Measurements from ENCODE around the gene ATG2B.

ATG2B gene, protein sequence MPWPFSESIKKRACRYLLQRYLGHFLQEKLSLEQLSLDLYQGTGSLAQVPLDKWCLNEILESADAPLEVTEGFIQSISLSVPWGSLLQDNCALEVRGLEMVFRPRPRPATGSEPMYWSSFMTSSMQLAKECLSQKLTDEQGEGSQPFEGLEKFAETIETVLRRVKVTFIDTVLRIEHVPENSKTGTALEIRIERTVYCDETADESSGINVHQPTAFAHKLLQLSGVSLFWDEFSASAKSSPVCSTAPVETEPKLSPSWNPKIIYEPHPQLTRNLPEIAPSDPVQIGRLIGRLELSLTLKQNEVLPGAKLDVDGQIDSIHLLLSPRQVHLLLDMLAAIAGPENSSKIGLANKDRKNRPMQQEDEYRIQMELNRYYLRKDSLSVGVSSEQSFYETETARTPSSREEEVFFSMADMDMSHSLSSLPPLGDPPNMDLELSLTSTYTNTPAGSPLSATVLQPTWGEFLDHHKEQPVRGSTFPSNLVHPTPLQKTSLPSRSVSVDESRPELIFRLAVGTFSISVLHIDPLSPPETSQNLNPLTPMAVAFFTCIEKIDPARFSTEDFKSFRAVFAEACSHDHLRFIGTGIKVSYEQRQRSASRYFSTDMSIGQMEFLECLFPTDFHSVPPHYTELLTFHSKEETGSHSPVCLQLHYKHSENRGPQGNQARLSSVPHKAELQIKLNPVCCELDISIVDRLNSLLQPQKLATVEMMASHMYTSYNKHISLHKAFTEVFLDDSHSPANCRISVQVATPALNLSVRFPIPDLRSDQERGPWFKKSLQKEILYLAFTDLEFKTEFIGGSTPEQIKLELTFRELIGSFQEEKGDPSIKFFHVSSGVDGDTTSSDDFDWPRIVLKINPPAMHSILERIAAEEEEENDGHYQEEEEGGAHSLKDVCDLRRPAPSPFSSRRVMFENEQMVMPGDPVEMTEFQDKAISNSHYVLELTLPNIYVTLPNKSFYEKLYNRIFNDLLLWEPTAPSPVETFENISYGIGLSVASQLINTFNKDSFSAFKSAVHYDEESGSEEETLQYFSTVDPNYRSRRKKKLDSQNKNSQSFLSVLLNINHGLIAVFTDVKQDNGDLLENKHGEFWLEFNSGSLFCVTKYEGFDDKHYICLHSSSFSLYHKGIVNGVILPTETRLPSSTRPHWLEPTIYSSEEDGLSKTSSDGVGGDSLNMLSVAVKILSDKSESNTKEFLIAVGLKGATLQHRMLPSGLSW (N-terminal part only)

DNA sequence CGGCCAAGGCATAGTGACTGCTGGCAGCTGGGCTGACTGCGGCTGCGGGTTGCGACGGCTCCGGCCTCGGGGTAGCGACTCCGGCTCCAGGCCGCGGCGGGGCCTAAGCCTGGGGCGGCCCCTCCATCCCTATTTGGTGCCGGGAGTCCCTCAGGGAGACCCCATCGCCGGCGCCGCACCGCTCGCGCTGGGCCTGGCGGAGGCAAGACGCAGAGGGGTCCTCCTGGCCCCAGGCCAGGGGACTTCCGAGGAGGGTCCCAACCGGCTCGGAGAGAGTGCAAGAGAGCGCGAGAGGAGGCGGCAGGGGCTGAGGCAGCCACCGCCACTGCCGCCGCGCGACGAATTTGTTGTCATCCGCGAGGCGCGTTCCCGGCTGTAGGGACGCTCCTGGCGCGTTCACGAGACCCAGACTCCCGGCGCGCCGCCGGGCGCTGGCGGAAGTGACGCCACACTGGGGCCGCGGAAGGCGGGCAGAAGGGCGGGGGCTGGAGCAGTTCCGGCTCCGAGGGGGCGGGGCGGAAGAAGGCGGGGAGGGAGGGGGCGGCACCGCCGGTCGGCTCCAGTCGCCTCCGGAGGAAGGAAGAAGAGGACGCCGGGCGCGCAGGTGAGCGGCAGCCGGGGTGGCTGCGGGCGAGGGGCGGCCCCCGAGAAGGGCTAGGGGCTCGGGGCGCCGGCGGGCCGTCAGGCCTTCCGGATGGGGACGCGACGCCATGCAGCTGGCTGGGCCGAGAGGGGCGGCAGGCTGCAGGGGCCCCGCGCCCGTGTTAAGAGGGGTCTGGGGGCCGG, at the start of gene ATG2B, which contains the start of gene GSKIP:
Gene ATG2B (minus strand): TSS at position 377 of the 786 bp plus-strand sequence. CDS start 365 bp downstream, at position 12.
Gene GSKIP (plus strand): TSS at position 562 of the 786 bp plus-strand sequence. CDS start 18,722 bp downstream, outside the sequence.
- DNase-seq (ENCODE audit: low read depth): peak; percentile 91
- TF ChIP-seq, protein P1, sequence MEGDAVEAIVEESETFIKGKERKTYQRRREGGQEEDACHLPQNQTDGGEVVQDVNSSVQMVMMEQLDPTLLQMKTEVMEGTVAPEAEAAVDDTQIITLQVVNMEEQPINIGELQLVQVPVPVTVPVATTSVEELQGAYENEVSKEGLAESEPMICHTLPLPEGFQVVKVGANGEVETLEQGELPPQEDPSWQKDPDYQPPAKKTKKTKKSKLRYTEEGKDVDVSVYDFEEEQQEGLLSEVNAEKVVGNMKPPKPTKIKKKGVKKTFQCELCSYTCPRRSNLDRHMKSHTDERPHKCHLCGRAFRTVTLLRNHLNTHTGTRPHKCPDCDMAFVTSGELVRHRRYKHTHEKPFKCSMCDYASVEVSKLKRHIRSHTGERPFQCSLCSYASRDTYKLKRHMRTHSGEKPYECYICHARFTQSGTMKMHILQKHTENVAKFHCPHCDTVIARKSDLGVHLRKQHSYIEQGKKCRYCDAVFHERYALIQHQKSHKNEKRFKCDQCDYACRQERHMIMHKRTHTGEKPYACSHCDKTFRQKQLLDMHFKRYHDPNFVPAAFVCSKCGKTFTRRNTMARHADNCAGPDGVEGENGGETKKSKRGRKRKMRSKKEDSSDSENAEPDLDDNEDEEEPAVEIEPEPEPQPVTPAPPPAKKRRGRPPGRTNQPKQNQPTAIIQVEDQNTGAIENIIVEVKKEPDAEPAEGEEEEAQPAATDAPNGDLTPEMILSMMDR (conservative IDR thresholded peaks at IDR 0.05; ENCODE audit: low read depth, low read length): no peak
- H3K4me3 ChIP-seq (ENCODE audit: low read depth, low read length): peak within 1 kb of the TSS; percentile 89

DNA sequence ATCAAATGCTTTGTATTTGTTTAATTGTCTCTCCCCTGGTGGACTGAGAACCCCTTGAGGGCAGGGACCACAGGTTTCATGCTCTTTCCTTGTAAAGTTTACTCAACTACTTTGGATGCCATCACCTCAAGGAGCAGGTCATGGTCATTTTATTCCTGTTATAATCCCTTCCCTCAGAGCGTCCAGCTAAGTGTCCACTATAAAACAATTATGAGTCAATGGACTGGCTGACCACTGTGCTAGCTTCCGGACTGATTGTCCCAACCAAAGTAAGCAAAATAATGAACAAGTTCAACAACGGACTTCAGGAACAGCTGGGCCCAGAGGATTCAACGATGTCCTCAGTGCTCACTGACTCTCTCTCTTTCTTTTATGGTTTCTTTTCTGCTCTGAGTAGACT, 47.0 kb upstream of the ATG2B start:
- no peak overlapping the region for H3K4me3 ChIP-seq (ENCODE audit: low read depth, low read length)
- TF ChIP-seq, protein P1 (conservative IDR thresholded peaks at IDR 0.05; ENCODE audit: low read depth, low read length): no peak
- no peak for DNase-seq (ENCODE audit: low read depth)

DNA sequence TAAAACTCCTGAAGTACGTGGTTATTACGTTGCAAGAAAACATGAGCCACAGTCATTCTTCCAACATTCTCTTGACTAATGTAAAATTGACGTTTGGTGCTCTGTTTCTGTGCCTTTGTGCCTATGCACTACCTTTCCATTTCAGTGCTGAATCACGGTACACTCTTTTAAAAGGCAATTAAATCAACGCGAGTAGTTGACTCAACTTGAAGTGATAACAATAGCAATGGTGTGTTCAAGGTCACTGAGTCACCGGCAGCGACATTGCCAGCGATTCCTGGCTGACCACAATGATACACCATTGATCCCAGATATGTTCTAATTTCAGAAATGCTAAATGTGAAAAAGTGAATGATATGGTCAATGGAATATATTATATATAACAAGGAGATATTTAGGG, 46.6 kb upstream of the ATG2B start:
- DNase-seq (ENCODE audit: low read depth): no peak
- TF ChIP-seq, protein P1 (conservative IDR thresholded peaks at IDR 0.05; ENCODE audit: low read depth, low read length): no peak
- no peak overlapping the region for H3K4me3 ChIP-seq (ENCODE audit: low read depth, low read length)

DNA sequence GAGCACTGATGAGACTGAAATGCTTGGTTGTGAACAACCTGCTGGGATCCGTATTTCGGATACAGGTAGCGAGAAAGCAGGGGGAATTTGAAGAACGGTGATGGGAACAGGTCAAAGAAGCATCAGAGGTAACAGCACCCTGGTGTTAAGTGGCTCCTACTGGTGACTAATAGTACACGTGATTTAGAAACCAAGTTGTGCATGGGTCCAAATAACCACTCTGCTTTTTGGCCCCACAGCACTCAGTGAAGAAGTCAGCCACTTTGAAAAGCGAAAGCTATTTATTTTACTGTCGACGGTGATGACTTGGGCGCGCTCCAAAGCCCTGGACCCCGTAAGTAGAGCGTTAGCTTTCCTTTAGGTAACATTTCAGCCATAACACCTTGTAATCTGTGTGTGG, 45.5 kb upstream of the ATG2B start:
- TF ChIP-seq, protein P1 (conservative IDR thresholded peaks at IDR 0.05; ENCODE audit: low read depth, low read length): no peak
- H3K4me3 ChIP-seq (ENCODE audit: low read depth, low read length): no peak overlapping the region
- DNase-seq (ENCODE audit: low read depth): no peak

DNA sequence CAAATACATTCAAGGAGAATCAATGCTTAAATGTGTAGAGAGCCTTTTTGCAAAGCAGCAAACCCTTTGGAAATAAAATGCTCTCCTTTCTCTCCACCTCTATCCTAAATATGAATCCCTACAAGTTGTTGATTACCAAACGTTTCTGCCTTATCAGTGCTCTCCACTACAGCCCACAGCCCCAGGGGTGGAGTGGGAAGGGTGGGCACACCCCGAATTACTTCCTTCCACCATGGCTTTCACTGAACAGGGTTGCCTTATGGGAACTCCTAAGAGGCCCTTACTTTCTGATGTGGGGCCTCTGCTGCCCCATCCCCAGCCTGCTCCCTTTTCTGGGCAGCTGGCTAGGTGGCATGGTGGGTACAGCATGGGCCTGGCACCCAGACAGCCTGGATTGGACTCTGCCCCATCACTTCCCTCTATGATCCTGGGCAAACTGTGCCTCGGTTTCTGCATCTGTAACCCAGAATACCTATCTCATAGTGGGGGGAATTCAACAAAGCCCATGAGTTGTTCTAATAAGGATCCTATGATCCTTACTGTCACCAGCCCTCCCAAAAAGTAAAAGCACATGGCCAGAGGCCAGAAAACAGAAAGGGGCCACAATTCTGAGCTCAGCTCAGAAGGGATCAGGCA, 44.9 kb upstream of the ATG2B start:
- TF ChIP-seq, protein P1 (conservative IDR thresholded peaks at IDR 0.05; ENCODE audit: low read depth, low read length): no peak
- no peak overlapping the region for H3K4me3 ChIP-seq (ENCODE audit: low read depth, low read length)
- no peak for DNase-seq (ENCODE audit: low read depth)
